GM18867 (cell line): ENCODE results near the gene TNFRSF25.

Experiments
- ATAC-seq: cut with Tn5 transposase; IDR thresholded peaks from one replicate; pipeline ENCODE4 v1.9.1; 2021; ENCODE audit warnings: mild to moderate bottlenecking, moderate library complexity; ENCODE audit not compliant: unreplicated experiment

Gene TNFRSF25, protein sequence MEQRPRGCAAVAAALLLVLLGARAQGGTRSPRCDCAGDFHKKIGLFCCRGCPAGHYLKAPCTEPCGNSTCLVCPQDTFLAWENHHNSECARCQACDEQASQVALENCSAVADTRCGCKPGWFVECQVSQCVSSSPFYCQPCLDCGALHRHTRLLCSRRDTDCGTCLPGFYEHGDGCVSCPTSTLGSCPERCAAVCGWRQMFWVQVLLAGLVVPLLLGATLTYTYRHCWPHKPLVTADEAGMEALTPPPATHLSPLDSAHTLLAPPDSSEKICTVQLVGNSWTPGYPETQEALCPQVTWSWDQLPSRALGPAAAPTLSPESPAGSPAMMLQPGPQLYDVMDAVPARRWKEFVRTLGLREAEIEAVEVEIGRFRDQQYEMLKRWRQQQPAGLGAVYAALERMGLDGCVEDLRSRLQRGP

DNA sequence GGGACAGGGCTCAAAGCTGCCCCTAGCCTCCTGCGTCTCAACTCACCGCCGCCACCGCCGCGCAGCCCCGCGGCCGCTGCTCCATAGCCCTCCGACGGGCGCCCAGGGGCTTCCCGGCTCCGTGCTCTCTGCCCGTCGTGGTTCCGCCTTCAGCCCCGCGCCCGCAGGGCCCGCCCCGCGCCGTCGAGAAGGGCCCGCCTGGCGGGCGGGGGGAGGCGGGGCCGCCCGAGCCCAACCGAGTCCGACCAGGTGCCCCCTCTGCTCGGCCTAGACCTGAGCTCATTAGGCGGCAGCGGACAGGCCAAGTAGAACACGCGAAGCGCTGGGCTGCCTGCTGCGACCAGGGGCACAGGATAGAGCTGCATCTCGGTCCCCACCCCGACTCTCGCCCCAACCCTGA lies at the start of gene TNFRSF25:
Gene TNFRSF25 (minus strand): TSS at position 151 of the 400 bp plus-strand sequence. CDS start 66 bp downstream, at position 85.
- ATAC-seq = no peak

DNA sequence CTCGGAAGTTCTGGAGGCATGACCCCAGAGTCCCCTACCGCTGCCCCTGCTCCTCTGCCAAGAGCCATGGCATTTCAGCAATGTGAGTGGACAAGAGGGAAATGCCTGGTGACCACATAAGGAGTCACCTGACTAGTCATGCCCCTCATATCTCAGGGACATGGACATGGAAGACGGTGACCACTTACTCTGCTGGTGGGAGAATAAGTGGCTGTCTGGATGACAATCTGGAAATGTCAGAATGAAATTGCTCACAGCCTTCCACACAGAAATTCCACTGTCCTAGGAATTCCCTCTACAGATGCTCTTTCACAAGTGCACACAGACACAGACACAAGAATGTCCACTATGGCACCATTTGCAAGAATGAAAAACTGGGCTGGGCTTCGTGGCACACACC lies 49.8 kb upstream of the TNFRSF25 start:
- ATAC-seq = no peak

DNA sequence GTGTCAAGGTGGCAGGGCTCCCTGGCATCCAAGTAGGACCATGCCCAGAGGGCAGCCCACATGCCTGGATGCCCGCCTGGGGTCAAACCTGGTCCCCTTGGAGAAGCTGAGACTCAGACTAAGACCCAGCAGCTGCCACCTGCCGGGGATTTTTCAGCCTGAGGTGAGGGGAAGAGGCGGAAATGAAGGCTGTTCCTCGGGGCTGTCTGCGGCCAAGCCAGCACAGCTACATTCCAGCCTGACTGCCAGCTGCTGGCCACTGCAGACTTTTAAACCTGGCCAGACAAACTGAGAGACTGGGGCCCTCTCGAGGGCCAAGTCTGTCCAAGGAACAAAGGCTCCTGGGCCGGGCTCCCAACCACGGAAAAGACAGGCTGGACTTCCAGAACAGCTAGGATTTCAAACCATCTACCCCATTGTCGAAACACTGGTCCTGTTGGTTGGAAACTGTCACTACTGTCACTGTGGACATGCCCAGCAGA lies 47.4 kb upstream of the TNFRSF25 start:
- ATAC-seq = no peak

DNA sequence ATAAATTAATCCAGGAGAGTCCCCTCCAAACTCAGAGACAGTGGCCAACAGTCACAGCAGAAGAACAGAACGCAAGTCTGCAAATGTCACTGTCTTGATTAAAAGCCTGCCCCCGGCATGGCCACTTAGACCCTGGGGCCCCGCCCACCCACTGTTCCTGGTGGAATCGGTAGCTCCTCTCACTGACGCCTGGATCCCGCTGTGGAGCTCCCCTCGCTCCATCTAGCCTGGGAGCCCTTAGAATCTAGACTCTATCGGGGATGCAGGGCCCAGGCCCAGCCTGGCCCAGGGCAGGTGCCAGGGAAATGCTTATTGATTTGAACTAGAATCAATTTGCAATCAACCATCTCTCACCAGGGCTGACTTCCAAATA lies 46.9 kb upstream of the TNFRSF25 start:
- ATAC-seq = no peak

DNA sequence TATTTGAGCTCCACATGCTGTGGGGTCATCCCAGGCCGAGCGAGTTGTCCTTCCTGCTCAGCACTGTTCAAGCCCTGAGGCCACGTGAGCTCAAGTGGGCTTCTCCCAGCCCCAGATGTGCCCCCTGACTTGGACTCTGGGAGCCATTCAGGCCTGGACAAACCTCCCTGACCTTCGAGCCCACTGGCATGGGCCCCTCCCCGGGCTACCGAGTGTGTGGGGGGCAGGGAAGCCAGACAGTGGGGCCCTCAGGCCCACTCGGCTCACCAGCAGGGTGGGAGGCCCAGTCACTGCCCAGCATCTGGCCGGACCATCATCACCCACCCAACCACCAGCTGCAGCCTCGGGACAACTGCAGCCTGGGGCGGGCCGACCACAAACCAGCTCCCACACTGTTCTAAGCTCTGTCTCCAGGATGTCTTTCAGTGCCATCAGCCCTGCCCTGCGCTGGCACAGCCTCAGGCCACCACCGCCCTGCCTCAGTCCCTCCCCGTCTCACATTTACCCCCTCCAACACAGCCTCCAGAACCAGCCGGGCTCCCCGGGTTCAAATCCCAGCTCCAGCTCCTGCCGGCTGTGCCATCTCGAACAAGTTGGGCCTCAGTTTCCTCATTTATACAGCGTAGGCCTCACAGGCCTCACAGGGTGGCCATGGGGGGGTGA lies 46.4 kb upstream of the TNFRSF25 start:
- no peak for ATAC-seq

DNA sequence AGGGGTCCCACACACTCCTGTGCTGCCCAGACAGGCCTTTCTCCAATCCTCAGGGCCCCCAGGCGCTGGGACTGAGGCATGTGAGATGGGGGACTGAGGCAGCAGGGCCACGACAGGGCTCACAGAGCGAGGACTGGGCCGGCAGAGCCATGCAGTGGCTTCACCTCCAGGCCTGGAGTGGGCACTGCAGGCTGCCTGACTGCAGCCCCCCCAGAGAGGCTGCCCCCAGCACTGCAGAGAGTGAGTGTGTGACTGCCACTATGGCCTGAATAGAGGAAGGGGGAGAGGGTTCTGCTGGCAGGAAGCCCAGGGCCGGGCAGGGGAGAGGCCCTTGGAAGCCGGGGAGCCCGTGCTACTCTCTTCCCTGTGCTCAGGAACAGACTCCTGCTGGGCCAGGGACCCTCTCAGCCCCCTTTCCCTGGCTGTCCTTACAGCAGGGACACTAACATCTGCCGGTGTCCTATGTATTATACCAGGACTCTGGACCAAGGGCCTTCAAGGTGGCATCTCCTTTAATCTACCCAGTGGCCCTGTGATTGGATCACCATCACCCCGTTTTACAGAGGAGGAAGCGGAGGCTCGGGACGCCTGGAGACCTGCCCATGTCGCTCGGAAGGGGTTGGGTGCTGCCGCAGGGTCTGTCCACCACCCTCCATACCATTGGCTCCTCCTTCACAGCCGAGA lies 45.7 kb upstream of the TNFRSF25 start:
- no peak for ATAC-seq

DNA sequence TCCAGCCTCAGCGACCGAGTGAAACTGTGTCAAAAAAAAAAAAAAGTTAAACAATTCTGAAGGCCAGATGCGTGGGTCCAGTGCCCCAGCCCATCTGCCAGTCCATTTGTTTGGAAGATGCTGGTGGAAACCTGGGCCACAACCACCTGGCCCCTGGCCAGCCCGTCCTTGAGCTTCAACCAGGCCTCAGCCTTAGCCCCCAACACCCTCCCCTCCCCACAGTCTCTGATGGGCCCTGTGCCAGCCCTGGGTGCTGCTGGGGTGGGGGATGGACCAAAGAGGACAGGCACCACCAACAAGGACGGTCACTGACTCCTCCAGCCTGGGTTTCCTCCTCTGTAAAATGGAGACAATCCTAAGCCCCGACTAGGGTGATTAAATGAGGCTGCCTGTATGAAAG lies 45.1 kb upstream of the TNFRSF25 start:
- no peak for ATAC-seq

DNA sequence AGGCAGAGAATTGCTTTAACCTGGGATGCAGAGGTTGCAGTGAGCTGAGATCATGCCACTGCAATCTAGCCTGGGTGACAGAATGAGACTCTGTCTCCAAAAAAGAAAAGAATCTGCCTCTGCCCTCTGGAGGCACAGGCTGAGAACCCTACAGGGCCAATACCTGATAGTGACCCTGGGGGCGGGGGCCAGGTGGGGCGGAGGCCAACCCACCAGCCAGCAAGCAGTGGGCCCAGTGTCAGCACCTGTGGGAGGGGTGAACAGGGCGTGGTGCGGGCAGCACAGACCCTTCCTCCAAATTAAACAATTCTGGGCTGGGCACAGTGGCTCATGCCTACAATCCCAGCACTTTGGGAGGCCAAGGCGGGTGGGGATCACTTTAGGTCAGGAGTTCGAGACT lies 44.5 kb upstream of the TNFRSF25 start:
- no peak for ATAC-seq

DNA sequence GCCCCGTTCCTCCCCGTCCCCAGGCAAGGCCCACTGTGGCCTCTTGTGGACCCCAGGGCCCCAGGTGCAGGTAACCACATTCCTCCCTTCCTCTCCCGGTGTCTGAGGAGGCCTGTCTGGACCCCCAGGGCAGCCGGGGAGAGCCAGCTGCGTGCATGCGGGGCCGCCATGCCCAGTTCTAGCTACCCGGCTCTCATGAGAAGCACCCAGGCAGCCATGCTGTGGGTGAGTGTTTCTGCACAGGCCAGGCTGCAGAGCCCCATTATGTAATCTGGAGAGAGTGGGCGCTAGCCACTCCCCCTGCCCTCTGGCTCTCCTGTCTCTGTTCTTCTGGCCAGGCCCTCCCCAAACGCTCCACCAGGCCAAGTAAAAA lies 43.9 kb upstream of the TNFRSF25 start:
- no peak for ATAC-seq

DNA sequence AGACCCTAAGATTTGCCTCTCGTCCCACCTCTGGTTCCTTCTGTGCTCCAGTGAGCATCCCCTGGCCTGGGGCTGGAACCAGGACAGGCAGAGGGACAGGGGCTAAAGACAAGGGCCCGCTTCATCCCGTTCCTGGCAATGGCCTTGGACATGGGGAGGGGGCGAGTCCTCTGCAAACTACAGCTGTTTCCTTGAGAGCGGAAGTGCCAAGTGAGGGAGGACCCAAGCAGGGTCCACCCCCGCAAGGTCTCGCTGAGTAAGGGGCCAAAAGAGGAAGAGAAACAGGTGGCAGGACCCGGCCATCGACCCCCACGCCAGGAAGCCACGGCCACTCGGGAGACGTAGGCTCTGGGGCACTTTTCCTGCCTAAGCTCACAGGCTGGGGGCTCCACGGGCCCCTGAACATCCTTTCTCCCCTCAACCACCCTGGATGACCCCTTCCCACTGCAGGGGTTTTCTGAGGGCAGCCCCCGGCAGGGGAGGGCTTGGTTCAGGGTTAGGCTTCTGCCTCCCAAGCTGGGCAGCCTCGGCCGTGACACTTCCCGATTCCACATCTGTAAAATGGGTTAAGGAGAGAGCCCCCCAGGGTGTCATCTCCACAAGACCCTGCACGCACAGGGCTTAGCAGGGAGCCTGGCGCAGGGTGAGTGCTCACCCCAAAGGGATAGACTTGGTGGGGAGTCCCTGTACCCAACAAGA lies 43.4 kb upstream of the TNFRSF25 start:
- ATAC-seq = no peak

DNA sequence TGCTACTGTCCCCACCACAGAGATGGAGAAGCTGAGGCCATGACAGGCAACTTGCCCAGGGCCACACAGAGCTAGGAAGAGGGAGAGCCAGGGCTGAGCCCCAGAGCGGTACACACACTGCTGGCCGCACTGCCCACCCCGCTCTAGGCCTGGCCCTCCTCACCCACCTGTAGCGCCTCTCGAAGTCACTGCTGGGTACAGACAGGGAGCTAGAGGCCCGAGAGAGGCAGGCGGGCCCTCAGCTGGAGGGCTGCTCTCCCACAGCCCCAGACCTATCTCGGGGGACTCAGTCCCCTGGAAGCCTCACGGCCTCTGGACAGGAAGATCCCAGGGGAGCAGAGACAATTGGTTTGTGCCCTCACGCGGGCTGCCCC lies 42.8 kb upstream of the TNFRSF25 start:
- ATAC-seq = no peak

DNA sequence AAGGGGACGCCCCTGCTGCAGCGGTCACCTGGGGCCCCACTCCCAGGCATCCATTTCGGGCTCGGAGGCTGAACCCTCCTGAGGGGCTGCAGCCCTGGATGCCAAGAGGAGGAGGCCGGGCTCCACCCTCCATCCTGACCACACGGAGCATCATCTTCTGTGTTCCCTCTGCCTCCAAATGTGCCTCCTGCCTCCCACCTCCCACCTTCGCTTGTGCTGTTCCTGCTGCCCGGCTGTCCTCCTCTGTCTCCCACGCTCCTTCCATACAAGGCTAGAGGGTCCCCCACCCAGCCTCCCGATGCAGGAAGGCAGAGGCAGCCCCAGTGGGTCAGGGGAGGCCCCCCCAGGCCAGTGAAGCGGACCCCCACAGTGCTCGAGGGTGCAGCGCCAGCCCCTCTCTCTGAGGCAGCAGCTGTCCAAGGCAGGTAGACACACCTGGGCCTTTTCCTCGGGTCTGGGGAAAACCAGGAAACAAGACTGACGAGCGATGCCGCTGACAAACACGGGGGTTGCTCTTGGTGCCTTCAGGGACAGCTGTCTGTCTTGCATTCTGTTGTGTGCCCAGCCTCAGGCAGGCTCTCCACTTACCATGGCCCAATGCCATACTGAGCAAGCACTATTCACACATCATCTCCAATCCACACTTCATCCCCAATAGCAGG lies 42.3 kb upstream of the TNFRSF25 start:
- ATAC-seq = no peak

DNA sequence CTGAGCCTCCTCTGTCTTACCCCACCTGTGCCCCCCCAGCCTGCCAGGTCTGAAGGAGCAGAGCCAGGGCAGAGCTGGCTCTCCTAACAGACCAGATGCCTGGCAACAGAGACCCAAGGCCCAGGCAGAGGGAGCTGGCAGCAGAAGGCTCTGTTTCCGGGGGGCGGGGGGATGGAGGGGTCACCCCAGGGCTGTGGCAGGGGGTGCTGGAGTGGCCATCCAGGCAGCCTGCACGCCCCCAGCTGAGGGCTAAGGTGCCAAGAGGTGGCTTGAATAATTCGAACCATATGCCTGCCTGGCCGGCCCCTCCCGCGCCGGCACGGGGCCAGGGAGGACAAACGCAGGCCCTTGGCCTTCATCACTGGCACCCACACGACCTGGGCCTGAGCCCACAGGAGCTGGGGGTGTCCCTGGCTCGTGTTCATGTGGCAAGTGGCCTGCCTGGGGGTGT lies 41.5 kb upstream of the TNFRSF25 start:
- no peak for ATAC-seq

DNA sequence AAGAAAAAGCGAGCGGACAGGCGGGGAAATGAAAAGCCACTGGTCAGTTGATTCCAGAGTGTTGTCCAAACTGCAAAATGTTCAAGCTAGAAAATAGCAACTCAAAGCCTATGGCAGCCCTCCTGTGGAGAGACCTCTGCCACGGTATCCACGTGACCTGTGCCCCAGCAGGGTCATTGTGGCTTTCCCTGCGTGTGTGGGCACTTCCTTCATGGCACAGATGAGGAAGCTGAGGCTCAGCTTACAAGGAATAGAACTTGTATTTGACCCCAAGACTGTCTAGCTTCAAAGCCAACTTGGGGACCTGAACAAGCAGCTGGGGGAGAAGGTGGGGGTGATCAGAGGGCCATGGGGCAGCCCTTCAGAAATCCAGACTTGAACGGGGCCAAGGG lies 41.1 kb upstream of the TNFRSF25 start:
- no peak for ATAC-seq

DNA sequence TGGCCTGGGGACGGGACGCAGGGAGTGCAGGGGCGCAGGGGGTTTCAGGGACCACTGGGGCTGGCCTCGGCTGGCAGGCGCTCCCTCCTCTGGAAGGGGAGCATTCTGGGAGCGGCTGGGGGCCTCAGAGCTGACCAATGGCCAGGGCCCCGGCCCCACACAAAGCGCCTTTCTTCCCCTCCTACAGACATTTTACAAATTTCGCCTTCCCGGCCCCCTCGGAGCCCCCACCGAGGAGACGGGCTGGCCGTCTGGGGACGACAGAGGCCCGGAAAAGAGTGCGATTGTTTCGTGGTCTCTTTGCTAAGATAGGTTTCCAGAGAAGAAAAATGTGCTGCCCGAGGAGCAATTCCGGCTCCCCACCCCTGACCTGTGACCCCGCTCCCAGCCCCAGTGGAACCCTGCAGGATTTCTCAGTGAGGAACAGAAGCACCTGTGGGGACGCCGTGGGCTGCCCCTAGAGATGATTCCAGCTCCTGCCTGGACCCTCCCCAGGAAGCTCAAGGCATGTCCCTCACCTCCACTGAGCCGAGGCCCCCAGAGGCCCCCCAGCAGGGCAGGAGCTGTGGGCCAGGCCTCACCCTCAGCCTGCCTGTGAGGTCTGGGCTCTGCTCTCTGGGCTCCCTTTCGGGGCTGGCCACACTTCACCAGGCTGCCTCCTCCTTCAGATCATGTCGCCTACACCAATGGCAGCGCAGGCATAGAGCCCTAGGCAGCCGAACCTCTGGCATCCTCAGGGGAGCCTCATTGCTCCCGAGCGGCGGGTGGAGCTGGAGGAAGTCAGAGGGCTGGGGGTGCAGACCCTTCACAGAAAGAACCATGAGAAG lies 40.5 kb upstream of the TNFRSF25 start:
- ATAC-seq = no peak

DNA sequence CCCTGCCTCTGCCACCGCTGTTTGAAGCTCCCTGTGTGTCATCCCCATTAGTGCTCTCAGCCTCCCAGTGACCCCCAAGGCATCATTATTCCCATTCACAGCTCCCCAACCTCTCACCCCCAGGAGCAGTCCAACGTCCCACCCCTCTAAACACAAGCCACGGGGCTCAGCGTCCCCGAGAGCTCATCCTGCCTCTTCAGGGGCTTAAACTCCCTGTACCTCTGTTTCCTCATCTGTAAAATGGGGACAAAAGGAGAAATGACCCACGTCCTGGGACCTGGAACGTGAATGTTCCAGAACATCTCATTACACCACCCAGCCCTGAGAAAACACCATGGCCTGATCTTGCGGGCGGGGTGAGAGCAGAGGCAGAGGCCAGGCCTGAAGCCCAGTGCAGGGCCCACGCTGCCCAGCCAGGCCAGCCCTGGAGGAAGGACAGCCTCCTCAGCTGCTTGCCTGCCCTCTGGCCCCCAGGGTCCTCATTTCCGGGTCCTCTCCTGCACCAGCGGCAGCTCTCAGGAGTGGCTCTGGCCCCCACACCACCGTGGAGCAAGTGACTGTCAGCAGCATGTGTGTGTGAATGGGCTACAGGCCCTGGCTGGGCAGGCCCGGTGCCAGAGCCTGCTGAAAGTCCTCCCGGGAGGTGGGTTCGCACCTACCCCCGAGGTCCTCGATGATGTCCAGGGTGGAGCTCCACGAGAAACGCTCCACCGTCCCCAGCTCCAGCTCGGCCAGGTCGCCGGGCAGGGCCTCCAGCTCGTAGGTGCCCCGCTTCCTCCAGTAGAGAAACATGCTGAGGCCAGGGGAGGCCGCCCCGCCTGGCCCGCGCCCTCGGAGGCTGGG lies 39.6 kb upstream of the TNFRSF25 start:
- ATAC-seq = no peak

DNA sequence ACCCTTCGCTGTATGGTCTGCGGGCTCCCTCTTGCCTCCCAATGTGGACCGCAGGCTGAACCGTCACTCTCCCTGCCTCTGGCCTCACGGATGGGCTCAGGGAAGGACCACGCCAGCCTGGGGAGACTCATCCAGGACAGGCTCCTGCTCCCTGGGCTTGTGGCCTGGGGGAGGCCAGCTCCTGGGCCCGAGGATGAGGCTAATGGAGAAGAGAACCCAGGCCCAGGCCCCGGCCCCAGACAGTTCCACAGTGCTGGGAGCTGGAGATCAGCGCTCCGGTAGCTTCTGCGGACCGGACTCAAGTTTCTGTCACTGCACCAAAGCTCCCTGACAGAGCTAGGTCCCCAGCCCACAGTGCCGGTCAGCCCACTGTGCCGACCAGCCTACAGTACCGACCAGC lies 38.9 kb upstream of the TNFRSF25 start:
- no peak for ATAC-seq

DNA sequence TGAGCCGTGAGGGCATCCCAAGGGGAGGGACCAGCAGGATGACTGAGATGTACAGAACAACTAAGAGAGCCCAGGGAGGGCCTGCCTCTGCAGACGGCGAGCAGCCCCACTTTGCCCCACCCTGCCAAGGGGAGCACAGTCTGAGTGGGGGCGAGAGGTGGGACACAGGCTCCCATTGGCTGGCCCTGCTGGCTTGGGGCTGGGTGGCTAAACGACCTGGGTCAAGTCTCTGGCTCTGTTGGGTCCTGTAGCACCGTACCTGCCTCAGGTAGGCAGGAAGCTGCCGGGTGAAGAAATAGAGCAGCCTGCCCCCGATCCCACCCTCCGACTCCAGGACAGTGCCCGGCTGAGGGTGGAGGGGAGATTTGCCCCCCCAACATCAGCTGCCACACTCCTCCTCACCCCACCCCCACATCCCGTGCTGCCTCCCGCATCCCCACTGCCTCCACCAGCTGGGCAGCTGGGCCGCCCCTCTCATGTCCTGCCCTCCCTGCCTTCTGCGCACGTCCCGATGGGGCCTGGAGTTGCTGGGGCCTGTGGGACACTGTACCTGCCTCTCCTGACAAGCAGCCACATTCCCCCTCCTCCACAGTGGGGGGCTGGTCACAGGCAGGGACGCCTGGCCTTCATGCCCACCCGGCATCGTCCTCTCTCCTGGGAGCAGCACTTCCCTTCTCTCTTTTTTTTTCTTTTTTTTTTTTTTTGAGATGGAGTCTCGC lies 38.1 kb upstream of the TNFRSF25 start:
- no peak for ATAC-seq
